ENCODE data around the gene NT5DC3.

The NT5DC3 gene

GRCh38 chr12:103808239-103808880 lies 32.7 kb downstream of the NT5DC3 start:
- no peak for DNase-seq

- no peak for DNase-seq
These were observed 33.3 kb downstream of the NT5DC3 start for GRCh38 chr12:103807561-103808238.

GRCh38 chr12:103806803-103807202 lies 34.2 kb downstream of the NT5DC3 start:
- no peak for DNase-seq

- no peak for DNase-seq
These were observed 35.2 kb downstream of the NT5DC3 start for GRCh38 chr12:103805655-103806360.

- DNase-seq = no peak
These were observed 37.2 kb downstream of the NT5DC3 start for GRCh38 chr12:103803847-103804246.

- DNase-seq = no peak
These were observed 38.5 kb downstream of the NT5DC3 start for GRCh38 chr12:103802586-103802886.

- no peak for DNase-seq
These were observed 39.1 kb downstream of the NT5DC3 start for GRCh38 chr12:103801709-103802585.

GRCh38 chr12:103799857-103800771 lies 40.9 kb downstream of the NT5DC3 start:
- no peak for DNase-seq

GRCh38 chr12:103799504-103799856 lies 41.6 kb downstream of the NT5DC3 start:
- no peak for DNase-seq

GRCh38 chr12:103798586-103798985 lies 42.4 kb downstream of the NT5DC3 start:
- DNase-seq = no peak

- DNase-seq = no peak
These were observed 46.5 kb downstream of the NT5DC3 start for GRCh38 chr12:103794309-103795213.

- DNase-seq = no peak
These were observed 47.5 kb downstream of the NT5DC3 start for GRCh38 chr12:103793512-103794045.

GRCh38 chr12:103793046-103793445 lies 48.0 kb downstream of the NT5DC3 start:
- DNase-seq = no peak

GRCh38 chr12:103791350-103791920 lies 49.6 kb downstream of the NT5DC3 start:
- DNase-seq = no peak

GRCh38 chr12:103786201-103786600 lies 54.8 kb downstream of the NT5DC3 start:
- no peak for DNase-seq

GRCh38 chr12:103785243-103786031 lies 55.6 kb downstream of the NT5DC3 start:
- no peak for DNase-seq

GRCh38 chr12:103783744-103784664 lies 57.0 kb downstream of the NT5DC3 start:
- DNase-seq = no peak

- no peak for DNase-seq
These were observed 58.6 kb downstream of the NT5DC3 start for GRCh38 chr12:103782399-103782798.

Measured in effector CD8-positive, alpha-beta T cell (primary cell).